ENCODE data around the gene PXK.

DNA sequence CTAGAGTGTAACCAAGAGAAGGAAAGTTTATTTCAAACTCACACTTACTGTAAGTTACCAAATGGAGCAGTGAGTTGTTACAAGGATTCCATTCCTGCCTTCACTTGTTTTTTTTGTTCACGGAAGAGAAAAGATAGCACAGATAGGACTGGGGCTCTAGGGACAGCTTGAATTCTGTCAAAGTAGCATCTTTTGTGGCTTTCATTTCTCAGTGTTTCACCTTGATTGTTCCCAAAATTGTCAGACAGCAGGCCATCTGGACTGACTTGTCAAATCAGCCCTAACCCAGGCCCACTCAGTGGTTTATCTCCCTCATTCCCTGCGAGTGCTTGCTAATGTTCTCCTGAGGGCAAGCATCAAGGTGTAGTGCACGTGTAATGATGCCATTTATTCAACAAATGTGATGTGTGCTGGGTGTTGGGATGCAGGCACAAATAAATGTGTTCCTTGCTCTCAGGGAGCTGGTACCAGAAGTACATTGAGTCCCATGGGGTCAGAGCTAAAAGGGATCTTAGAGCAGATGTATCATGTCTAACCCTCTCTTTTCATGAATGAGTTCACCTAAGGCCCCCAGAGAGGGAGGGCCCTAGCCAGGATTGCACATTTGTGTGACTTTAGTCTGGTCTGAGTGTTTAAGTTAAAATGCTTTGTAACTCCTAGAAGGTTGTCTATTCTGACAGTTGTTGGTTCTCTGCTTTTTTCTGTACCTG is 51.8 kb downstream of the PXK start:
- TF ChIP-seq, protein P1, sequence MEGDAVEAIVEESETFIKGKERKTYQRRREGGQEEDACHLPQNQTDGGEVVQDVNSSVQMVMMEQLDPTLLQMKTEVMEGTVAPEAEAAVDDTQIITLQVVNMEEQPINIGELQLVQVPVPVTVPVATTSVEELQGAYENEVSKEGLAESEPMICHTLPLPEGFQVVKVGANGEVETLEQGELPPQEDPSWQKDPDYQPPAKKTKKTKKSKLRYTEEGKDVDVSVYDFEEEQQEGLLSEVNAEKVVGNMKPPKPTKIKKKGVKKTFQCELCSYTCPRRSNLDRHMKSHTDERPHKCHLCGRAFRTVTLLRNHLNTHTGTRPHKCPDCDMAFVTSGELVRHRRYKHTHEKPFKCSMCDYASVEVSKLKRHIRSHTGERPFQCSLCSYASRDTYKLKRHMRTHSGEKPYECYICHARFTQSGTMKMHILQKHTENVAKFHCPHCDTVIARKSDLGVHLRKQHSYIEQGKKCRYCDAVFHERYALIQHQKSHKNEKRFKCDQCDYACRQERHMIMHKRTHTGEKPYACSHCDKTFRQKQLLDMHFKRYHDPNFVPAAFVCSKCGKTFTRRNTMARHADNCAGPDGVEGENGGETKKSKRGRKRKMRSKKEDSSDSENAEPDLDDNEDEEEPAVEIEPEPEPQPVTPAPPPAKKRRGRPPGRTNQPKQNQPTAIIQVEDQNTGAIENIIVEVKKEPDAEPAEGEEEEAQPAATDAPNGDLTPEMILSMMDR (optimal IDR thresholded peaks at IDR 0.05 in 1 of 3, IDR thresholded peaks at IDR 0.05 in 1 of 3, conservative IDR thresholded peaks at IDR 0.05 in 1 of 3; ENCODE audit: extremely low read depth in 1 of 3, insufficient read depth in 2 of 3, low read length in 3 of 3): no peak
- TF ChIP-seq EZH2 (IDR thresholded peaks at IDR 0.05; ENCODE audit: low read length): no peak

Data from keratinocyte (primary cell).